ENCODE data around the gene PTTG1IP.

Gene PTTG1IP

GRCh38 chr21:44886113-44887075, 12.9 kb upstream of the PTTG1IP start:
- TF ChIP-seq CTCF (IDR thresholded peaks at IDR 0.05) = no peak

- TF ChIP-seq CTCF (IDR thresholded peaks at IDR 0.05) = no peak
These were observed 12.1 kb upstream of the PTTG1IP start for GRCh38 chr21:44885615-44886014.

GRCh38 chr21:44884097-44884496, 10.6 kb upstream of the PTTG1IP start:
- no peak for TF ChIP-seq CTCF (IDR thresholded peaks at IDR 0.05)

GRCh38 chr21:44883250-44883649, 9.8 kb upstream of the PTTG1IP start:
- TF ChIP-seq CTCF (IDR thresholded peaks at IDR 0.05) = no peak

- TF ChIP-seq CTCF (IDR thresholded peaks at IDR 0.05) = no peak
These were observed 7.8 kb upstream of the PTTG1IP start for GRCh38 chr21:44881198-44881872.

GRCh38 chr21:44880405-44881197, 7.1 kb upstream of the PTTG1IP start:
- no peak for TF ChIP-seq CTCF (IDR thresholded peaks at IDR 0.05)
